ENCODE data around the gene LYST. TPM values are rescaled to one million over a fixed set of nuclear protein-coding genes. Genes with fewer than 3 reads are reported as not detected.

The LYST gene
- total and polyA plus RNA-seq, 8 donors, result 1.7 to 95.6 (median 17.9) TPM

- 73 to 92% (median 85%) methylated on average over 5 to 10 of the region's 10 CpGs for WGBS, 5 donors
- H3K9me3 ChIP-seq, result no peaks in the 10 kb centered on the region
- TF ChIP-seq POLR2A (IDR thresholded peaks at IDR 0.05) (no peak), EP300 (IDR thresholded peaks at IDR 0.05) (no peak), CTCF (IDR thresholded peaks at IDR 0.05) (no peak), POLR2AphosphoS5 (IDR thresholded peaks at IDR 0.05) (no peak)
- peaks cover 0 to 7% (median 3%) of the 10 kb centered on the region in 4 donors for H3K4me1 ChIP-seq
- DNase-seq, result no peak
- no peaks in the 10 kb centered on the region for H3K36me3 ChIP-seq
- H3K27ac ChIP-seq, result no peak overlapping the region
- H3K27me3 ChIP-seq, result peaks cover 0 to 16% (median 0%) of the 10 kb centered on the region in 3 donors
- H3K4me3 ChIP-seq, result no peak overlapping the region
- intact Hi-C loops (cut with DNase I; ENCODE audit: low total_unique reads), result no loop called here
Measured at GRCh38 chr1:235637756-235638534, 228.8 kb downstream of the LYST start.

GRCh38 chr1:235635938-235636662 is 230.6 kb downstream of the LYST start:
- DNase-seq, result no peak
- TF ChIP-seq POLR2AphosphoS5 (IDR thresholded peaks at IDR 0.05), result no peak
- TF ChIP-seq EP300 (IDR thresholded peaks at IDR 0.05), result no peak
- no peak for TF ChIP-seq POLR2A (IDR thresholded peaks at IDR 0.05)

GRCh38 chr1:235632506-235633401 is 234.0 kb downstream of the LYST start:
- 40 to 54% (median 46%) methylated on average over 14 of the region's 14 CpGs for WGBS, 5 donors
- H3K36me3 ChIP-seq, result no peaks in the 10 kb centered on the region
- DNase-seq, result peak in 1 of 2 donors; percentile 17

More at GRCh38 chr1:235635938-235636662, 230.6 kb downstream of the LYST start:
- Histone ChIP-seq H3K36me3 (no peaks in the 10 kb centered on the region), H3K4me1 (no peaks in the 10 kb centered on the region), H3K9me3 (no peaks in the 10 kb centered on the region), H3K4me3 (no peak overlapping the region), H3K27ac (no peak overlapping the region), H3K27me3 (peaks cover 0 to 4% (median 0%) of the 10 kb centered on the region in 3 donors)
- 62 to 74% (median 63%) methylated on average over 7 to 12 of the region's 12 CpGs for WGBS, 5 donors
- intact Hi-C loops (cut with DNase I; ENCODE audit: low total_unique reads), result no loop called here

GRCh38 chr1:235631816-235632215 is 234.9 kb downstream of the LYST start:
- Histone ChIP-seq H3K27me3 (no peaks in the 10 kb centered on the region), H3K4me3 (no peak overlapping the region), H3K4me1 (no peaks in the 10 kb centered on the region), H3K27ac (no peak overlapping the region), H3K36me3 (no peaks in the 10 kb centered on the region), H3K9me3 (no peaks in the 10 kb centered on the region)
- TF ChIP-seq EP300 (IDR thresholded peaks at IDR 0.05), result no peak
- no peak for TF ChIP-seq POLR2AphosphoS5 (IDR thresholded peaks at IDR 0.05)
- TF ChIP-seq POLR2A (IDR thresholded peaks at IDR 0.05), result no peak
- DNase-seq, result no peak
- intact Hi-C loops (cut with DNase I; ENCODE audit: low total_unique reads), result no loop called here
- 87 to 92% (median 89%) methylated on average over 7 of the region's 7 CpGs for WGBS, 5 donors

More at GRCh38 chr1:235632506-235633401, 234.0 kb downstream of the LYST start:
- H3K4me1 ChIP-seq, result no peaks in the 10 kb centered on the region
- intact Hi-C loops (cut with DNase I; ENCODE audit: low total_unique reads), result no loop called here
- peak overlapping the region in 1 of 4 donors; percentile 8 for H3K4me3 ChIP-seq
- H3K9me3 ChIP-seq, result no peaks in the 10 kb centered on the region
- H3K27me3 ChIP-seq, result no peaks in the 10 kb centered on the region
- no peak overlapping the region for H3K27ac ChIP-seq
- TF ChIP-seq CTCF (IDR thresholded peaks at IDR 0.05) (no peak), POLR2AphosphoS5 (IDR thresholded peaks at IDR 0.05) (no peak), POLR2A (IDR thresholded peaks at IDR 0.05) (no peak), EP300 (IDR thresholded peaks at IDR 0.05) (no peak)

Measured in stomach (tissue), 9 donors.